ENCODE results near the gene TRAK1.

Gene TRAK1

GRCh38 chr3:42133500-42134298 is 42.5 kb downstream of the TRAK1 start:
- Histone ChIP-seq H3K36me3 (ENCODE audit: control insufficient read depth in 2 of 2, insufficient read depth in 2 of 2, low read length in 2 of 2) (peaks cover 0 to 2% of the 10 kb centered on the region in 2 donors), H3K27ac (ENCODE audit: low read depth in 2 of 2, low read length in 2 of 2) (peak overlapping the region; percentile 83 to 90), H3K4me1 (ENCODE audit: control insufficient read depth in 2 of 2, insufficient read depth in 2 of 2, low read length in 2 of 2) (peaks cover 18 to 35% of the 10 kb centered on the region in 2 donors), H3K4me3 (ENCODE audit: low read length in 2 of 2) (no peak overlapping the region), H3K9ac (ENCODE audit: low read depth in 1 of 2, low read length in 2 of 2) (no peak overlapping the region), H3K27me3 (ENCODE audit: control insufficient read depth in 2 of 2, insufficient read depth in 2 of 2, low read length in 2 of 2) (no peaks in the 10 kb centered on the region), H3K9me3 (ENCODE audit: control insufficient read depth in 2 of 2, low read length in 2 of 2) (no peaks in the 10 kb centered on the region)

DNA sequence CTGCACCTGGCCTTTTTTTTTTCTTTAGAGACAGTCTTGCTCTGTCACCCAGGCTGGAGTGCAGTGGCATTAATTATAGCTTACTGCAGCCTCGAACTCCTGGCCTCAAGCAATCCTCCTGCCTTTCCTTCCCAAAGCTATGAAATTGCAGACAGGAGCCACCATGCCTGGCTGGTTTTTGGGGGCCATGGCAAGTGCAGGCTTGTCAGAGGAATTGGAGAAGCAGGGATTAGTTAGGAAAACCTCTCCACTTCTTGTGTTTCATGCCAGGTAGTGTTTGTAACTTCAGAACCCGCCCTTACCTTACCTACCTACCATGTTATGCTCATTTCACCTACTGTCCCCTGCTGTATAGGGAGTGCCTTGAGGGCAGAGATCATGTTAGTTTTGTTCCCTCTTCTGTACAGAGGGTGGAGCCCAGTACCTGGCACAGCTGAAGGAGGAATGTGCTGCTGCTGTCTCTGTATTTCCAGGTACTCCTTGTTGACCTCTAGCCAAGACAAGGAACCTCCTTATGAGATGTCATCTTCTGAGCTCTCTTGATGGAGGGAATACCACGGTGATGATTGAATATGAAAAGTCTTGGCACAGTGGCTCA is 43.8 kb downstream of the TRAK1 start:
- Histone ChIP-seq H3K4me3 (ENCODE audit: low read length in 2 of 2) (peak overlapping the region in 1 of 2 donors; percentile 26), H3K4me1 (ENCODE audit: control insufficient read depth in 2 of 2, insufficient read depth in 2 of 2, low read length in 2 of 2) (peaks cover 16 to 25% of the 10 kb centered on the region in 2 donors), H3K36me3 (ENCODE audit: control insufficient read depth in 2 of 2, insufficient read depth in 2 of 2, low read length in 2 of 2) (peaks cover 0 to 2% of the 10 kb centered on the region in 2 donors), H3K9ac (ENCODE audit: low read depth in 1 of 2, low read length in 2 of 2) (peak overlapping the region in 1 of 2 donors; percentile 3), H3K27ac (ENCODE audit: low read depth in 2 of 2, low read length in 2 of 2) (peak overlapping the region; percentile 83 to 90), H3K27me3 (ENCODE audit: control insufficient read depth in 2 of 2, insufficient read depth in 2 of 2, low read length in 2 of 2) (no peaks in the 10 kb centered on the region), H3K9me3 (ENCODE audit: control insufficient read depth in 2 of 2, low read length in 2 of 2) (no peaks in the 10 kb centered on the region)

- peaks cover 8 to 9% of the 10 kb centered on the region in 2 donors for H3K4me1 ChIP-seq (ENCODE audit: control insufficient read depth in 2 of 2, insufficient read depth in 2 of 2, low read length in 2 of 2)
- no peak overlapping the region for H3K9ac ChIP-seq (ENCODE audit: low read depth in 1 of 2, low read length in 2 of 2)
- H3K9me3 ChIP-seq (ENCODE audit: control insufficient read depth in 2 of 2, low read length in 2 of 2) = no peaks in the 10 kb centered on the region
- H3K4me3 ChIP-seq (ENCODE audit: low read length in 2 of 2) = no peak overlapping the region
- no peaks in the 10 kb centered on the region for H3K36me3 ChIP-seq (ENCODE audit: control insufficient read depth in 2 of 2, insufficient read depth in 2 of 2, low read length in 2 of 2)
- H3K27me3 ChIP-seq (ENCODE audit: control insufficient read depth in 2 of 2, insufficient read depth in 2 of 2, low read length in 2 of 2) = no peaks in the 10 kb centered on the region
- H3K27ac ChIP-seq (ENCODE audit: low read depth in 2 of 2, low read length in 2 of 2) = no peak overlapping the region
Measured at GRCh38 chr3:42139621-42140453, 48.7 kb downstream of the TRAK1 start.

- H3K4me3 ChIP-seq (ENCODE audit: low read length in 2 of 2) = no peak overlapping the region
- no peaks in the 10 kb centered on the region for H3K27me3 ChIP-seq (ENCODE audit: control insufficient read depth in 2 of 2, insufficient read depth in 2 of 2, low read length in 2 of 2)
- H3K9me3 ChIP-seq (ENCODE audit: control insufficient read depth in 2 of 2, low read length in 2 of 2) = no peaks in the 10 kb centered on the region
- H3K27ac ChIP-seq (ENCODE audit: low read depth in 2 of 2, low read length in 2 of 2) = no peak overlapping the region
- H3K9ac ChIP-seq (ENCODE audit: low read depth in 1 of 2, low read length in 2 of 2) = no peak overlapping the region
- H3K36me3 ChIP-seq (ENCODE audit: control insufficient read depth in 2 of 2, insufficient read depth in 2 of 2, low read length in 2 of 2) = no peaks in the 10 kb centered on the region
- H3K4me1 ChIP-seq (ENCODE audit: control insufficient read depth in 2 of 2, insufficient read depth in 2 of 2, low read length in 2 of 2) = peaks cover 1 to 2% of the 10 kb centered on the region in 2 donors
Measured at GRCh38 chr3:42140665-42141203, 49.6 kb downstream of the TRAK1 start.

DNA sequence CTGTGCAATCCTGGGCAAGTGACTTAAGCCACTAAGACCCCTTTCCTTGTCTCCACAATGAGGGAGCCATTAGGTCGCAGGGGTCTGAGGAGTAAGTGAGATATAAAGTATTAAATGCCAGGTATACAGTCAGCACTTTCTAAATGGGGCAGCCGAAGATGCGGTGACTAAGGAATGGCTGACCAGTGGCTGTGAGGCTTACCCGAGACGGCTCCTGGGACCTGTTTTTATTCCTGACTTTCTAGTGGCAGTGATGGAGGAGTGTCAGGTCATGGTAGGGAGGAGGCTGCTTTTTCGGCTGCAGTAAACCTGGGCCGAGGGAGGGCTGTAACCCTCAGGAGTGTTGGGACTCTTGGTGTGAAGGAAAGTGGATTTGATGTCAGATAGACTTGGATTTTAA is 52.3 kb downstream of the TRAK1 start:
- H3K4me1 ChIP-seq (ENCODE audit: control insufficient read depth in 2 of 2, insufficient read depth in 2 of 2, low read length in 2 of 2) = peaks cover 0 to 6% of the 10 kb centered on the region in 2 donors
- H3K9ac ChIP-seq (ENCODE audit: low read depth in 1 of 2, low read length in 2 of 2) = no peak overlapping the region
- no peak overlapping the region for H3K27ac ChIP-seq (ENCODE audit: low read depth in 2 of 2, low read length in 2 of 2)
- no peaks in the 10 kb centered on the region for H3K36me3 ChIP-seq (ENCODE audit: control insufficient read depth in 2 of 2, insufficient read depth in 2 of 2, low read length in 2 of 2)
- H3K4me3 ChIP-seq (ENCODE audit: low read length in 2 of 2) = no peak overlapping the region
- H3K9me3 ChIP-seq (ENCODE audit: control insufficient read depth in 2 of 2, low read length in 2 of 2) = no peaks in the 10 kb centered on the region
- no peaks in the 10 kb centered on the region for H3K27me3 ChIP-seq (ENCODE audit: control insufficient read depth in 2 of 2, insufficient read depth in 2 of 2, low read length in 2 of 2)

GRCh38 chr3:42144209-42144608 is 53.1 kb downstream of the TRAK1 start:
- H3K27ac ChIP-seq (ENCODE audit: low read depth in 2 of 2, low read length in 2 of 2) = no peak overlapping the region
- no peaks in the 10 kb centered on the region for H3K36me3 ChIP-seq (ENCODE audit: control insufficient read depth in 2 of 2, insufficient read depth in 2 of 2, low read length in 2 of 2)
- H3K9me3 ChIP-seq (ENCODE audit: control insufficient read depth in 2 of 2, low read length in 2 of 2) = no peaks in the 10 kb centered on the region
- H3K4me1 ChIP-seq (ENCODE audit: control insufficient read depth in 2 of 2, insufficient read depth in 2 of 2, low read length in 2 of 2) = peaks cover 3 to 13% of the 10 kb centered on the region in 2 donors
- H3K4me3 ChIP-seq (ENCODE audit: low read length in 2 of 2) = no peak overlapping the region
- no peaks in the 10 kb centered on the region for H3K27me3 ChIP-seq (ENCODE audit: control insufficient read depth in 2 of 2, insufficient read depth in 2 of 2, low read length in 2 of 2)
- H3K9ac ChIP-seq (ENCODE audit: low read depth in 1 of 2, low read length in 2 of 2) = no peak overlapping the region

- Histone ChIP-seq H3K36me3 (ENCODE audit: control insufficient read depth in 2 of 2, insufficient read depth in 2 of 2, low read length in 2 of 2) (no peaks in the 10 kb centered on the region), H3K4me1 (ENCODE audit: control insufficient read depth in 2 of 2, insufficient read depth in 2 of 2, low read length in 2 of 2) (peaks cover 12 to 39% of the 10 kb centered on the region in 2 donors), H3K4me3 (ENCODE audit: low read length in 2 of 2) (no peak overlapping the region), H3K27me3 (ENCODE audit: control insufficient read depth in 2 of 2, insufficient read depth in 2 of 2, low read length in 2 of 2) (no peaks in the 10 kb centered on the region), H3K9me3 (ENCODE audit: control insufficient read depth in 2 of 2, low read length in 2 of 2) (no peaks in the 10 kb centered on the region), H3K27ac (ENCODE audit: low read depth in 2 of 2, low read length in 2 of 2) (no peak overlapping the region), H3K9ac (ENCODE audit: low read depth in 1 of 2, low read length in 2 of 2) (no peak overlapping the region)
Measured at GRCh38 chr3:42148086-42148848, 57.1 kb downstream of the TRAK1 start.

DNA sequence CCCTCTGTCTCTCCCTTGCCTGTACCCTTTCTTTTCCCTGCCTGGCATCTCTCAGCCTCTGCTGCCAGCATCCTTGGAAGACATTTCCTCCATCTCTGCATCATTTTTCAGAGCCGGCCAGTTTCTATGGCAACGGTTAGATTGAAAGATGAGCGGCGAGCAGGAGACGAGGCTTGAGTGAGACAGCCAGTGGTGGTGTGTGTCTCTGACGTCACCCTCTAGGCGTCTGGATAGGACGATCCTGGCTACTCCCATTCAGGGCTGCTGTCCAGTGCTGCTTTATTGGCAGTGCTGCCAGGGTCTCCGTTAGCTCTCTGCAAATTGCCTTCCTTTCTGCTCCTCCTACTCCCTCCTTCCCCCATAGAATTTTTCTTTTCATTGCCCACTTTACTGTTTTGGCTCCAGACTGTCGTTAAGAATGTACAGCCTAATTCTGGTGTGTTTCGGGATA is 57.9 kb downstream of the TRAK1 start:
- no peaks in the 10 kb centered on the region for H3K27me3 ChIP-seq (ENCODE audit: control insufficient read depth in 2 of 2, insufficient read depth in 2 of 2, low read length in 2 of 2)
- H3K9ac ChIP-seq (ENCODE audit: low read depth in 1 of 2, low read length in 2 of 2) = no peak overlapping the region
- H3K36me3 ChIP-seq (ENCODE audit: control insufficient read depth in 2 of 2, insufficient read depth in 2 of 2, low read length in 2 of 2) = no peaks in the 10 kb centered on the region
- H3K4me1 ChIP-seq (ENCODE audit: control insufficient read depth in 2 of 2, insufficient read depth in 2 of 2, low read length in 2 of 2) = peaks cover 12 to 39% of the 10 kb centered on the region in 2 donors
- H3K4me3 ChIP-seq (ENCODE audit: low read length in 2 of 2) = no peak overlapping the region
- H3K9me3 ChIP-seq (ENCODE audit: control insufficient read depth in 2 of 2, low read length in 2 of 2) = no peaks in the 10 kb centered on the region
- H3K27ac ChIP-seq (ENCODE audit: low read depth in 2 of 2, low read length in 2 of 2) = peak overlapping the region in 1 of 2 donors; percentile 43

GRCh38 chr3:42149532-42149931 is 58.4 kb downstream of the TRAK1 start:
- no peak overlapping the region for H3K4me3 ChIP-seq (ENCODE audit: low read length in 2 of 2)
- no peaks in the 10 kb centered on the region for H3K36me3 ChIP-seq (ENCODE audit: control insufficient read depth in 2 of 2, insufficient read depth in 2 of 2, low read length in 2 of 2)
- no peaks in the 10 kb centered on the region for H3K9me3 ChIP-seq (ENCODE audit: control insufficient read depth in 2 of 2, low read length in 2 of 2)
- H3K9ac ChIP-seq (ENCODE audit: low read depth in 1 of 2, low read length in 2 of 2) = no peak overlapping the region
- no peaks in the 10 kb centered on the region for H3K27me3 ChIP-seq (ENCODE audit: control insufficient read depth in 2 of 2, insufficient read depth in 2 of 2, low read length in 2 of 2)
- peaks cover 12 to 39% of the 10 kb centered on the region in 2 donors for H3K4me1 ChIP-seq (ENCODE audit: control insufficient read depth in 2 of 2, insufficient read depth in 2 of 2, low read length in 2 of 2)
- peak overlapping the region; percentile 43 to 51 for H3K27ac ChIP-seq (ENCODE audit: low read depth in 2 of 2, low read length in 2 of 2)

All from mucosa of rectum (tissue), 2 donors.